Measurements from ENCODE around the gene PLCL2.

DNA sequence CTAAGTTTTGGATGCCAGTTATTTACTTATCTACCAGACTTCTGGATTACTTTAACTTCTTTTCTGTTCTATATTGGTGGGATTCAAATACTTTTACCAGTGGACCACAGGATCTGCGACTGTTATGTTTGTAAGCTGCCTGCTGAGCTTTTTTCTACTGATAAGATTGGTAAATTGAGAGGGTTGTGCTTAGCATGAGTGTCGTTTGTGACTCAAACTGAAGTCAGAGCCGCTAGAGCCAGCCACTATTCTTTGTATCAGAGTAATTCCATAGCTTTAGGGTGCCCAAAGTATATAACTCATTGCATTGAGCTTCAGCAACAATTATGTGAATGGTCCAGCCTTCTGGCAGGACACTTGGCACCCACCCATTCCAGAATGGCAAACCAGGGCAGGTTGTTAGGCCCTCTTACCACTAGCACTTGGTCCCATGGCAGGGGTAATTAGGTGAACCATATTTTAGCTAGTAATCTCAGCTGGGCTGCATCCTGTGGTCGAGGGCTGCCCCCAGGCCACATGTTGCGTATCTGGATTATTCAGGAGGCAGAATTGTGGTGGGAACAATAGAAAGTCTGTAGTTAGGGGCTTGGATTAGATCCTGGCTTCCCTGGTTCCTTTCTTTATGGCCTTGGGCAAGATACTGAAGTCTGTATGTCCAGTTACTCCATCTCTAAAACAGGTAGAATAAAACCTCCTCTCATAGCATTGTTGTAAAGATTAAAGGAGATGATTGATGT is 6.0 kb downstream of the PLCL2 start:
- TF ChIP-seq, protein P1, sequence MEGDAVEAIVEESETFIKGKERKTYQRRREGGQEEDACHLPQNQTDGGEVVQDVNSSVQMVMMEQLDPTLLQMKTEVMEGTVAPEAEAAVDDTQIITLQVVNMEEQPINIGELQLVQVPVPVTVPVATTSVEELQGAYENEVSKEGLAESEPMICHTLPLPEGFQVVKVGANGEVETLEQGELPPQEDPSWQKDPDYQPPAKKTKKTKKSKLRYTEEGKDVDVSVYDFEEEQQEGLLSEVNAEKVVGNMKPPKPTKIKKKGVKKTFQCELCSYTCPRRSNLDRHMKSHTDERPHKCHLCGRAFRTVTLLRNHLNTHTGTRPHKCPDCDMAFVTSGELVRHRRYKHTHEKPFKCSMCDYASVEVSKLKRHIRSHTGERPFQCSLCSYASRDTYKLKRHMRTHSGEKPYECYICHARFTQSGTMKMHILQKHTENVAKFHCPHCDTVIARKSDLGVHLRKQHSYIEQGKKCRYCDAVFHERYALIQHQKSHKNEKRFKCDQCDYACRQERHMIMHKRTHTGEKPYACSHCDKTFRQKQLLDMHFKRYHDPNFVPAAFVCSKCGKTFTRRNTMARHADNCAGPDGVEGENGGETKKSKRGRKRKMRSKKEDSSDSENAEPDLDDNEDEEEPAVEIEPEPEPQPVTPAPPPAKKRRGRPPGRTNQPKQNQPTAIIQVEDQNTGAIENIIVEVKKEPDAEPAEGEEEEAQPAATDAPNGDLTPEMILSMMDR (IDR thresholded peaks at IDR 0.05; ENCODE audit: extremely low read depth in 1 of 2, insufficient read depth in 1 of 2, low read depth in 1 of 2, low read length in 2 of 2) = no peak
- no peak for TF ChIP-seq POLR2A (IDR thresholded peaks at IDR 0.05; ENCODE audit: low read depth, low read length)
- TF ChIP-seq EZH2 (IDR thresholded peaks at IDR 0.05; ENCODE audit: borderline replicate concordance, low read depth, low read length, severe bottlenecking) = no peak
- TF ChIP-seq POLR2AphosphoS5 (IDR thresholded peaks at IDR 0.05; ENCODE audit: insufficient read depth, low read depth, low read length) = no peak
